Inferior parietal cortex (tissue), 1 donor: ENCODE data around the gene ZNF205.
"Not testable (repeated sequence)": the region's sequence is repeated elsewhere in the genome, so short reads cannot be mapped to it uniquely, and the experiment has no call there.

Experiments used
- DNase-seq: peaks from one replicate; pipeline ENCODE4 v3.0.0-alpha.2; 2016; ENCODE audit errors: extremely low spot score

The ZNF205 gene

GRCh38 chr16:3148256-3149192, 36.1 kb downstream of the ZNF205 start:
- DNase-seq: no peak

- DNase-seq: no peak
Observed at GRCh38 chr16:3149193-3149530, 36.8 kb downstream of the ZNF205 start.

GRCh38 chr16:3149630-3150345, 37.4 kb downstream of the ZNF205 start:
- peak; percentile 45 for DNase-seq

- peak; percentile 99 for DNase-seq
Observed at GRCh38 chr16:3150346-3151218, 38.2 kb downstream of the ZNF205 start.

- DNase-seq: no peak
Observed at GRCh38 chr16:3152027-3152276, 39.6 kb downstream of the ZNF205 start.

- DNase-seq: peak; percentile 92
Observed at GRCh38 chr16:3152277-3152990, 40.0 kb downstream of the ZNF205 start.

GRCh38 chr16:3152991-3153368, 40.6 kb downstream of the ZNF205 start:
- DNase-seq: no peak

- DNase-seq: no peak
Observed at GRCh38 chr16:3155181-3155580, 42.8 kb downstream of the ZNF205 start.

GRCh38 chr16:3155972-3156371, 43.6 kb downstream of the ZNF205 start:
- no peak for DNase-seq

GRCh38 chr16:3157229-3158025, 45.0 kb downstream of the ZNF205 start:
- DNase-seq: peak; percentile 57

GRCh38 chr16:3158026-3158509, 45.7 kb downstream of the ZNF205 start:
- no peak for DNase-seq

- no peak for DNase-seq
Observed at GRCh38 chr16:3158510-3159314, 46.3 kb downstream of the ZNF205 start.

GRCh38 chr16:3161235-3162018, 49.0 kb downstream of the ZNF205 start:
- DNase-seq: no peak

- DNase-seq: no peak
Observed at GRCh38 chr16:3164121-3164991, 52.0 kb downstream of the ZNF205 start.

GRCh38 chr16:3165111-3165822, 52.9 kb downstream of the ZNF205 start:
- no peak for DNase-seq

GRCh38 chr16:3166505-3166886, 54.1 kb downstream of the ZNF205 start:
- DNase-seq: no peak

GRCh38 chr16:3168729-3169128, 56.3 kb downstream of the ZNF205 start:
- not testable (repeated sequence) for DNase-seq
